ENCODE data around the gene MAP4K5.
"Not testable (repeated sequence)": the region's sequence is repeated elsewhere in the genome, so short reads cannot be mapped to it uniquely, and the experiment has no call there.

The MAP4K5 gene

GRCh38 chr14:50532502-50533240, at the start of gene MAP4K5:
Gene MAP4K5, minus strand, starts transcription at chr14:50532569. Its CDS starts 520 bp downstream, at chr14:50532049.
- H3K9ac ChIP-seq (ENCODE audit: low read depth, low read length) = peak within 1 kb of the TSS; percentile 66
- H3K9me3 ChIP-seq (ENCODE audit: control insufficient read depth, insufficient read depth, low read length) = no peaks in the 10 kb centered on the region
- peaks cover 15% of the 10 kb centered on the region; the same call in 1 of the 2 replicates for H3K4me1 ChIP-seq (ENCODE audit: insufficient read depth, low read length)
- H3K36me3 ChIP-seq (ENCODE audit: insufficient read depth, low read length) = no peaks in the 10 kb centered on the region

GRCh38 chr14:50578433-50578832, 46.1 kb upstream of the MAP4K5 start:
- H3K4me1 ChIP-seq (ENCODE audit: insufficient read depth, low read length) = peaks cover 6% of the 10 kb centered on the region; the same call in 1 of the 2 replicates
- H3K9ac ChIP-seq (ENCODE audit: low read depth, low read length) = no peak overlapping the region
- no peaks in the 10 kb centered on the region for H3K36me3 ChIP-seq (ENCODE audit: insufficient read depth, low read length)
- H3K9me3 ChIP-seq (ENCODE audit: control insufficient read depth, insufficient read depth, low read length) = no peaks in the 10 kb centered on the region

- no peaks in the 10 kb centered on the region for H3K36me3 ChIP-seq (ENCODE audit: insufficient read depth, low read length)
- peaks cover 6% of the 10 kb centered on the region; the same call in 1 of the 2 replicates for H3K4me1 ChIP-seq (ENCODE audit: insufficient read depth, low read length)
- no peak overlapping the region for H3K9ac ChIP-seq (ENCODE audit: low read depth, low read length)
- no peaks in the 10 kb centered on the region for H3K9me3 ChIP-seq (ENCODE audit: control insufficient read depth, insufficient read depth, low read length)
These were observed 45.6 kb upstream of the MAP4K5 start for GRCh38 chr14:50577982-50578381.

DNA sequence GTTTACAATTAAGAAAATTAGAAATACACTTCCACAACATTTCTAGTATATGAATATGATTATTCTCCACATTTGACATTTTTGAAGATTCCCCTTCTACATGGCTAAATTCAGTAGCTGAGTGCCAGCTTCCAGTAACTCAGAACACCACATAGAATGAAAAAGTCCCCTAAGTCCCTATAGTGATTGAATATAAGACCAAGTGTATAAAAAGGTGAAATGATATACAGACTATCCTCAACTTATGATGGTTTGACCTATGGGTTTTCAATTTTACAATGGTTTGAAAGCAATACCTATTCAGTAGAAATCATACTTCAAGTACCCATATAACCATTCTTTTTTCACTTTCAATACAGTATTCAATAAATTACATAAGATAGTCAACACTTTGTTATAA, 43.4 kb upstream of the MAP4K5 start:
- H3K9ac ChIP-seq (ENCODE audit: low read depth, low read length) = no peak overlapping the region
- no peaks in the 10 kb centered on the region for H3K36me3 ChIP-seq (ENCODE audit: insufficient read depth, low read length)
- no peaks in the 10 kb centered on the region for H3K9me3 ChIP-seq (ENCODE audit: control insufficient read depth, insufficient read depth, low read length)
- peaks cover 6% of the 10 kb centered on the region; the same call in 1 of the 2 replicates for H3K4me1 ChIP-seq (ENCODE audit: insufficient read depth, low read length)

DNA sequence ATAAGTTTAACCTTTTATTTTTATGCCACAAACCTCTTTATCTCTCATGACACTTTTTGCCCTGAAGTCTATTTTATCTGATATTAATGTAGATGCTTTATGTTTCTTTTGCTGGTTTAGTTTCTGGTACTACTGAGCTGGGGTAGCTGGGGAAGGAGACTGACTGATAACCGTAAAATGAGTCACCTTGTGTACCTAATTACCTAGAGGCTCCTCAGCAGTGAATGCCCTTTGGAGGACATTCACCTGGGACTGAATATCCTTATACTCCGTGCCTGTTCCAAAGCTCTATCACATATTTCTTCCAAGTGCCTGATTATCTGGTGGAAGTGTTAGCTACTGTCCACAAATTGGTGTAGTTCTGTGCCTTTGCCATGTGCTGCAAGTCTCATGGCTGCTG, 41.5 kb upstream of the MAP4K5 start:
- Histone ChIP-seq H3K9me3 (ENCODE audit: control insufficient read depth, insufficient read depth, low read length) (peaks cover 6% of the 10 kb centered on the region), H3K36me3 (ENCODE audit: insufficient read depth, low read length) (no peaks in the 10 kb centered on the region), H3K4me1 (ENCODE audit: insufficient read depth, low read length) (no peaks in the 10 kb centered on the region), H3K9ac (ENCODE audit: low read depth, low read length) (no peak overlapping the region)

DNA sequence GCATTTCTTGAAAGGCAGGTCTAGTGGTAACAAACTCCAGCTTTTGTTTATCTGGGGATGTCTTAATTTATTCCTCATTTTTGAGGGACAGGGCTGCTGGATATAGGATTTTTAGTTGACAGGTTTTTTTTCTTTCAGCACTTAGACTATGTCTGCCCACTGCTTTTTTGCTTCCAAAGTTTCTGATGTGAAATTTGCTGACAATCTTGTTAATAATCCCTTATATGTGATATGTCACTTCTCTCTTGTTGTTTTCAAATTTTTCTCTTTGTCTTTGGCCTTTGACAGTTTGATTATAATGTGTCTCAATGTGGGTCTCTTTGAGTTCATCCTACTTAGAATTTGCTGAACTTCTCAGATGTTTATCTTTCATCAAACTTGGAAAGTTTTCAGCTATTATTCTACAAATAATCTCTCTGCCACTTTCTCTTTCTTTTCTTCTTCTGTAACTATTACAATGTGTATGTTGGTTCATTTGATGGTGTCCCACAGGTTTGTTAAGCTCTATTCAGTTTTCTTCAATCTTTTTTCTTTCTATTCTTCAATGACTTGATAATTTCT, 37.4 kb upstream of the MAP4K5 start:
- no peaks in the 10 kb centered on the region for H3K4me1 ChIP-seq (ENCODE audit: insufficient read depth, low read length)
- no peak overlapping the region for H3K9ac ChIP-seq (ENCODE audit: low read depth, low read length)
- H3K36me3 ChIP-seq (ENCODE audit: insufficient read depth, low read length) = no peaks in the 10 kb centered on the region
- peaks cover 10% of the 10 kb centered on the region for H3K9me3 ChIP-seq (ENCODE audit: control insufficient read depth, insufficient read depth, low read length)

DNA sequence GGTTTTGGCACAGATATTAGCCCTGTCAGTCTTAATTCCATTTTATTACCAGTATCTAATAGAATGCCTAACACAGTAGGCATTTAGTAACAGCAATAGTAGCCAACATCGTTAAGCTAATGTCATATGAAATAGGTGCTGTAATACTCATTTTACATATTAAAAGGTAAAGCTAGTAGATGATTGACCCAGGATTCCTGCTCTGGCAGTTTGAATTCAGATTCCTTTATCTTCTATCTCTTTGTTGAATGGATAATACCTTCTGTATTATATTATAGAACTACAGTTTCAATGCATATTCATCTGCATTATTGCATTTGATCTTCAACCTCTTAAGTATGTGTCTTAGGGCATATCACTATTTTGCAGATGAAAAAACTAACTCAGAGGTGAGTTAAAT, 30.5 kb upstream of the MAP4K5 start:
- Histone ChIP-seq H3K9me3 (ENCODE audit: control insufficient read depth, insufficient read depth, low read length) (no peaks in the 10 kb centered on the region), H3K9ac (ENCODE audit: low read depth, low read length) (no peak overlapping the region), H3K36me3 (ENCODE audit: insufficient read depth, low read length) (no peaks in the 10 kb centered on the region)

DNA sequence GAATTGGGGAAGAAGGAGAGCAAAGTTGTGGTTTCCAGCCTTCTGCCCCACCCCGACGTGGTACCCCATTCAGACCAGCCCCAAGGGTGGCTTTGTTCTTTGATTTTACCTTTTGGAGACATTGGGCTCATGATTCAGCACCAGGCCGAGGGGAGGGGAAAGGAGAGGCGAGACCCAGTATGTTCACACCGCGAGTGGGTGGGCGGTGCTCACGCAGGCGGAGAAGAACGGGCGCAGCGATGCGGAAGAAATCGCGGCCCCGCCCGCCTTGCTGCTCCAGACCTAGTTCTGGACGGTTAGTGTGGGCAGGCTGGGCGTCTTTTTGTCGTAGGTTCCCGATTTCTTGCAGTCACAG, 28.5 kb upstream of the MAP4K5 start:
- H3K4me1 ChIP-seq (ENCODE audit: insufficient read depth, low read length) = no peaks in the 10 kb centered on the region
- H3K9ac ChIP-seq (ENCODE audit: low read depth, low read length) = peak overlapping the region; percentile 87
- no peaks in the 10 kb centered on the region for H3K9me3 ChIP-seq (ENCODE audit: control insufficient read depth, insufficient read depth, low read length)
- H3K36me3 ChIP-seq (ENCODE audit: insufficient read depth, low read length) = no peaks in the 10 kb centered on the region

More for the DNA sequence above, 30.5 kb upstream of the MAP4K5 start:
- no peaks in the 10 kb centered on the region for H3K4me1 ChIP-seq (ENCODE audit: insufficient read depth, low read length)

- H3K4me1 ChIP-seq (ENCODE audit: insufficient read depth, low read length) = no peaks in the 10 kb centered on the region
- no peaks in the 10 kb centered on the region for H3K36me3 ChIP-seq (ENCODE audit: insufficient read depth, low read length)
- H3K9me3 ChIP-seq (ENCODE audit: control insufficient read depth, insufficient read depth, low read length) = no peaks in the 10 kb centered on the region
- peak within 1 kb of the TSS; percentile 87 for H3K9ac ChIP-seq (ENCODE audit: low read depth, low read length)
These were observed 27.9 kb upstream of the MAP4K5 start, which contains the start of gene ATL1 for GRCh38 chr14:50559990-50560930. Gene ATL1, plus strand, starts transcription at chr14:50560145. Its CDS starts 121 bp downstream, at chr14:50560266.

DNA sequence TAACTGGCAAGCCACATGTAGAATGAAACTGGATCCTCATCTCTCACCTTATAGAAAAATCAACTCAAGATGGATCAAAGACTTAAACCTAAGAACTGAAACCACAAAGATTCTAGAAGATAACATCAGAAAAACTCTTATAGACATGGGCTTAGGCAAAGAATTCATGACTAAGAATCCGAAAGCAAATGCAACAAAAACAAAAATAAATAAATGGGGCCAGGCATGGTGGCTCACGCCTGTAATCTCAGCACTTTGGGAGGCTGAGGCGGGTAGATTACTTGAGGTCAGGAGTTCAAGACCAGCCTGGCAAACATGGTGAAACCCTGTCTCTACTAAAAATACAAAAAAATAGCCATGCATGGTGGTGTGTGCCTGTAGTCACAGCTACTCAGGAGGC, 20.4 kb upstream of the MAP4K5 start:
- not testable (repeated sequence) for H3K9me3 ChIP-seq (ENCODE audit: control insufficient read depth, insufficient read depth, low read length); H3K4me1 ChIP-seq (ENCODE audit: insufficient read depth, low read length); H3K36me3 ChIP-seq (ENCODE audit: insufficient read depth, low read length); H3K9ac ChIP-seq (ENCODE audit: low read depth, low read length)

GRCh38 chr14:50551877-50552276, 19.5 kb upstream of the MAP4K5 start:
- no peak overlapping the region for H3K9ac ChIP-seq (ENCODE audit: low read depth, low read length)
- H3K4me1 ChIP-seq (ENCODE audit: insufficient read depth, low read length) = no peaks in the 10 kb centered on the region
- no peaks in the 10 kb centered on the region; the same call in 1 of the 2 replicates for H3K9me3 ChIP-seq (ENCODE audit: control insufficient read depth, insufficient read depth, low read length)
- no peaks in the 10 kb centered on the region for H3K36me3 ChIP-seq (ENCODE audit: insufficient read depth, low read length)

DNA sequence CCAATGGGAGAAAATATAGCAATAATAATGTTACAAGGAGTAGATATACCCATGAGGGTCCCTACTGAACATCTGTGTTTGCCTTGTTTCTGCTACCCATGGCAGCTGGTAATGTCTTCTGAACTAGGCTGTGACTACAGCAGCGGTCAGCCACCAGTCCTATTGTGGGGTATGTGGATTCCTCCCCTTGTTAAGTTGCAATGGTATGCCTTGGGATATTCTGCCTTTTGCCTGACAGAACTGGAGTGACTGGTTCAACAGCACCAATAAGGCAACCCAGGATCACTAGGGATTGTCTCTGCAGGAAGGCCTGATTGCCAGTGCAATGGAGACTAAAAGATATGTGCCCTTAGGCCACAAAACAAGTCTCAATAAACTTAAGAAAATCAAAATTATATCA, 17.9 kb upstream of the MAP4K5 start:
- no peaks in the 10 kb centered on the region for H3K4me1 ChIP-seq (ENCODE audit: insufficient read depth, low read length)
- no peaks in the 10 kb centered on the region for H3K36me3 ChIP-seq (ENCODE audit: insufficient read depth, low read length)
- H3K9me3 ChIP-seq (ENCODE audit: control insufficient read depth, insufficient read depth, low read length) = no peaks in the 10 kb centered on the region; the same call in 1 of the 2 replicates
- H3K9ac ChIP-seq (ENCODE audit: low read depth, low read length) = no peak overlapping the region

DNA sequence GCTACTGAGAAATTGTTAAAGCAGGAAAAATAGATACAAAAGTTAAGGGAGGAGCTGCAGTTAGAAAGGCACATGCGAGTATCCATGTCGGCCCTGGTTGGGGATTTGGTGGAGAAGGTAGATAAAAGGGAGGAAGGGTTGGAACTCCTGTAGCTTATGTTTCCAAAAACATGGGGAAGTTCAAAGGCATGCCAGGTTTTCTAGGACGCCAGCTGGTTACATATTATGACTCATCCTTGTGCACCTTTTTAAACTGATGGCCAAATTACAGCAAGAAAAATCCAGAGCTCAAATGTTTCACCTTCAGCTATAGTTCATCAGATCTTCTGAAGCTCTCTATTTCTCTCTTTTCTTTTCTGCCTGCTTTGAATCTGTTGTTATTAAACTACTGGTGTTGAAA, 13.2 kb upstream of the MAP4K5 start:
- Histone ChIP-seq H3K9me3 (ENCODE audit: control insufficient read depth, insufficient read depth, low read length) (no peaks in the 10 kb centered on the region; the same call in 1 of the 2 replicates), H3K4me1 (ENCODE audit: insufficient read depth, low read length) (0 out of 2 replicates have a peak, but pooled peaks cover 3% of the 10 kb centered on the region), H3K9ac (ENCODE audit: low read depth, low read length) (no peak overlapping the region), H3K36me3 (ENCODE audit: insufficient read depth, low read length) (no peaks in the 10 kb centered on the region)

DNA sequence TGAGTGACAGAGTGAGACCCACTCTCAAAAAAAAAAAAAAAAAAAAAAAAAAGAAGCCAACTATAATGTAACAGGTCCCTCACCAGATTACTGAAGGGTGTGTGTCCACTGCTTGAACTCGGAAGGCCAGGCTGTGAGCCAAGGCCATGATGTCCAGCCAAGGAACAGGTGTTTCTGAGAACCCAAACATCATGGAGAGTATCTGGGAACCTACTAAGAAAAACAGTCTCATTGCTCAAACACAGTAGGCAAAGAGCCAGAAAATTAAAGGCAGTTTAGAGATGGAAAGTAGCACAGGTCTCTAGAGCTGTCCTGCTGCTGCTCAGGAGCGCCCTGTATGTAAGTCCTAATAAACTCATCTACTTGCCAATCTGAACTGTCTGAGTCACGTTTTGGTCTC, 12.5 kb upstream of the MAP4K5 start:
- Histone ChIP-seq H3K36me3 (ENCODE audit: insufficient read depth, low read length) (no peaks in the 10 kb centered on the region), H3K4me1 (ENCODE audit: insufficient read depth, low read length) (0 out of 2 replicates have a peak, but pooled peaks cover 3% of the 10 kb centered on the region), H3K9me3 (ENCODE audit: control insufficient read depth, insufficient read depth, low read length) (no peaks in the 10 kb centered on the region; the same call in 1 of the 2 replicates)

More for the DNA sequence above, 12.5 kb upstream of the MAP4K5 start:
- no peak overlapping the region for H3K9ac ChIP-seq (ENCODE audit: low read depth, low read length)

Data from ES-I3 (cell line).